ENCODE measurements around the gene GAS7. TPM values are rescaled to one million over a fixed set of nuclear protein-coding genes. Genes with fewer than 3 reads are reported as not detected.

Gene GAS7
- total RNA-seq, 1 experiment from 2014 or later = 4.1 TPM

GRCh38 chr17:9912121-9913099, 286.0 kb downstream of the GAS7 start (continued):
- TF ChIP-seq ZBTB33 (IDR thresholded peaks at IDR 0.05; ENCODE audit: extremely low read depth, insufficient replicate concordance, low read length) (no peak), RAD21 (IDR thresholded peaks at IDR 0.05; ENCODE audit: low read depth) (no peak), EZH2phosphoT487 (IDR thresholded peaks at IDR 0.05; ENCODE audit: borderline replicate concordance) (no peak), POLR2AphosphoS5 (IDR thresholded peaks at IDR 0.05; ENCODE audit: low read depth, low read length) (no peak), EZH2 (IDR thresholded peaks at IDR 0.05) (no peak)
- TF ChIP-seq, protein P1, sequence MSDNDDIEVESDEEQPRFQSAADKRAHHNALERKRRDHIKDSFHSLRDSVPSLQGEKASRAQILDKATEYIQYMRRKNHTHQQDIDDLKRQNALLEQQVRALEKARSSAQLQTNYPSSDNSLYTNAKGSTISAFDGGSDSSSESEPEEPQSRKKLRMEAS (IDR thresholded peaks at IDR 0.05) = no peak

DNA sequence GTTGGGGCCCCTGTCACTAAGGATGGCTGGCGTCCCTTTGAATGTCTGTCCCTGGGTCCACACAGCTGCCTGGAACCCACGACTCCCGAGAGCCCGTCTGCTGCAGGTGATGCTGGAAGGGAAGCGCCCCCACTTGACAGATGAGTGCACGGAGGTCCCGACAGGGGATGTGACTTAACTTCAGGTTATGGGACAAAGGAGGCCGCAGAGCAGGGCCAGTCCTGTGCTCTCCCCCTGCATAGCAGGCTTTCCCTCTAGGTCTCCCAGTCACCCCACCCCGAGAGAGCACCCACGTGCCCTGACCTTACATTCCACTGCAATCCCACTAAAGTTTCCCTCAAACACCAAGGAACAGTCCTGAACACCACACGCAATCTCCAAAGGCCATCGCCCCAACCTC, 287.3 kb downstream of the GAS7 start:
- ChIA-PET RAD21 (ENCODE audit: low non-redundant PET in 1 of 2, low total read pairs in 2 of 2, uncharacterized antibody in 2 of 2, unreplicated experiment in 2 of 2) (no interaction called here), CTCF (no interaction called here), POLR2A (no interaction called here)
- no peak overlapping the region for H3K4me3 ChIP-seq (replicated peaks in 1 of 2; ENCODE audit: low read depth in 1 of 2, low read length in 2 of 2)
- no peaks in the 10 kb centered on the region for H3K9me3 ChIP-seq (ENCODE audit: control insufficient read depth in 1 of 2, insufficient read depth in 1 of 2, low read depth in 1 of 2, low read length in 2 of 2)
- no peaks in the 10 kb centered on the region for H3K4me1 ChIP-seq (ENCODE audit: control insufficient read depth in 1 of 2, insufficient read depth in 2 of 2, low read length in 2 of 2)
- no peaks in the 10 kb centered on the region for H3K27me3 ChIP-seq (ENCODE audit: insufficient read depth, low read length)
- no peak overlapping the region for H2AFZ ChIP-seq (ENCODE audit: low read depth, low read length, poor library complexity, severe bottlenecking)
- intact Hi-C loops (cut with micrococcal nuclease) = no loop called here
- no peak overlapping the region for H3K4me2 ChIP-seq (ENCODE audit: low read length)
- no peaks in the 10 kb centered on the region for H4K20me1 ChIP-seq (ENCODE audit: insufficient read depth)
- ATAC-seq (no peak), DNase-seq (ENCODE audit: low read depth, low spot score) (no peak)
- H3K79me2 ChIP-seq (ENCODE audit: insufficient read depth, low read length) = no peaks in the 10 kb centered on the region
- H3K9ac ChIP-seq (ENCODE audit: low read length) = no peak overlapping the region
- no peak overlapping the region for H3K27ac ChIP-seq (ENCODE audit: low read depth, low read length)
- no peaks in the 10 kb centered on the region for H3K36me3 ChIP-seq (ENCODE audit: control insufficient read depth in 1 of 2, insufficient read depth in 2 of 2, low read length in 2 of 2)
- no peaks in the 10 kb centered on the region for H3K9me2 ChIP-seq (ENCODE audit: insufficient read depth)
- BruUV-seq (replicated peaks) = no TSS peak
- TF ChIP-seq TCF7L2 (IDR thresholded peaks at IDR 0.05; ENCODE audit: borderline replicate concordance, extremely low read depth, insufficient read depth, insufficient read length) (no peak), ZNF274 (IDR thresholded peaks at IDR 0.05; ENCODE audit: low read depth, low read length) (no peak), SRF (IDR thresholded peaks at IDR 0.05; ENCODE audit: low read depth) (no peak), POLR2A (IDR thresholded peaks at IDR 0.05; ENCODE audit: borderline replicate concordance, extremely low read depth, insufficient read depth, insufficient read length) (no peak), YY1 (IDR thresholded peaks at IDR 0.05; ENCODE audit: extremely low read depth, insufficient replicate concordance, low read depth, low read length) (no peak), EGR1 (IDR thresholded peaks at IDR 0.05; ENCODE audit: low read depth) (no peak), EZH2 (IDR thresholded peaks at IDR 0.05) (no peak), CBX3 (IDR thresholded peaks at IDR 0.05; ENCODE audit: low read depth) (no peak), ZBTB33 (IDR thresholded peaks at IDR 0.05; ENCODE audit: extremely low read depth, insufficient replicate concordance, low read length) (no peak), REST (IDR thresholded peaks at IDR 0.05; ENCODE audit: low read depth) (no peak)
- TF ChIP-seq, protein P1 (IDR thresholded peaks at IDR 0.05) = no peak

All from HCT116 (cell line).